ENCODE data around the gene IL4R. TPM values are rescaled to one million over a fixed set of nuclear protein-coding genes. Genes with fewer than 3 reads are reported as not detected.

Gene IL4R
- total RNA-seq, 4 donors from 2014 or later, result 22.3 to 35.0 (median 25.1) TPM

- intact Hi-C loops (cut with DNase I; ENCODE audit: low total_unique reads), result no loop called here
- no peak for TF ChIP-seq CTCF (IDR thresholded peaks at IDR 0.05)
- no peak for TF ChIP-seq POLR2A (IDR thresholded peaks at IDR 0.05)
- no peak overlapping the region for H3K4me3 ChIP-seq (ENCODE audit: low read depth, poor library complexity, severe bottlenecking)
- peak in 1 of 2 donors; percentile 18 for DNase-seq (ENCODE audit: low spot score in 2 of 2)
These were observed 67.5 kb downstream of the IL4R start for GRCh38 chr16:27381236-27381635.

GRCh38 chr16:27381974-27382855, 68.4 kb downstream of the IL4R start:
- DNase-seq (ENCODE audit: low spot score in 2 of 2), result peak in 1 of 2 donors; percentile 67
- no peak overlapping the region for H3K4me3 ChIP-seq (ENCODE audit: low read depth, poor library complexity, severe bottlenecking)
- WGBS, 2 donors, result 70 to 71% methylated on average over 10 of the region's 10 CpGs
- TF ChIP-seq CTCF (IDR thresholded peaks at IDR 0.05), result no peak
- TF ChIP-seq POLR2A (IDR thresholded peaks at IDR 0.05), result no peak
- intact Hi-C loops (cut with DNase I; ENCODE audit: low total_unique reads), result no loop called here

GRCh38 chr16:27383556-27384243, 69.9 kb downstream of the IL4R start:
- H3K4me3 ChIP-seq (ENCODE audit: low read depth, poor library complexity, severe bottlenecking), result no peak overlapping the region
- 70 to 79% methylated on average over 15 of the region's 15 CpGs for WGBS, 2 donors
- intact Hi-C loops (cut with DNase I; ENCODE audit: low total_unique reads), result no loop called here
- TF ChIP-seq CTCF (IDR thresholded peaks at IDR 0.05) (no peak), POLR2A (IDR thresholded peaks at IDR 0.05) (no peak)
- peak in 1 of 2 donors; percentile 87 for DNase-seq (ENCODE audit: low spot score in 2 of 2)

GRCh38 chr16:27384425-27384824, 70.7 kb downstream of the IL4R start:
- no peak overlapping the region for H3K4me3 ChIP-seq (ENCODE audit: low read depth, poor library complexity, severe bottlenecking)
- intact Hi-C loops (cut with DNase I; ENCODE audit: low total_unique reads), result no loop called here
- no peak for DNase-seq (ENCODE audit: low spot score in 2 of 2)
- 74 to 78% methylated on average over 5 of the region's 5 CpGs for WGBS, 2 donors
- no peak for TF ChIP-seq POLR2A (IDR thresholded peaks at IDR 0.05)
- no peak for TF ChIP-seq CTCF (IDR thresholded peaks at IDR 0.05)

- WGBS, 2 donors, result 87 to 92% methylated on average over 7 of the region's 7 CpGs
- intact Hi-C loops (cut with DNase I; ENCODE audit: low total_unique reads), result no loop called here
- TF ChIP-seq CTCF (IDR thresholded peaks at IDR 0.05) (no peak), POLR2A (IDR thresholded peaks at IDR 0.05) (no peak)
- DNase-seq (ENCODE audit: low spot score in 2 of 2), result no peak
- H3K4me3 ChIP-seq (ENCODE audit: low read depth, poor library complexity, severe bottlenecking), result no peak overlapping the region
These were observed 71.6 kb downstream of the IL4R start for GRCh38 chr16:27385398-27385797.
